Measurements from ENCODE around the gene PMAIP1. TPM values are rescaled to one million over a fixed set of nuclear protein-coding genes. Genes with fewer than 3 reads are reported as not detected.

PMAIP1 gene
- total RNA-seq, 4 donors from 2014 or later: 11.8 to 34.3 (median 20.8) TPM

DNA sequence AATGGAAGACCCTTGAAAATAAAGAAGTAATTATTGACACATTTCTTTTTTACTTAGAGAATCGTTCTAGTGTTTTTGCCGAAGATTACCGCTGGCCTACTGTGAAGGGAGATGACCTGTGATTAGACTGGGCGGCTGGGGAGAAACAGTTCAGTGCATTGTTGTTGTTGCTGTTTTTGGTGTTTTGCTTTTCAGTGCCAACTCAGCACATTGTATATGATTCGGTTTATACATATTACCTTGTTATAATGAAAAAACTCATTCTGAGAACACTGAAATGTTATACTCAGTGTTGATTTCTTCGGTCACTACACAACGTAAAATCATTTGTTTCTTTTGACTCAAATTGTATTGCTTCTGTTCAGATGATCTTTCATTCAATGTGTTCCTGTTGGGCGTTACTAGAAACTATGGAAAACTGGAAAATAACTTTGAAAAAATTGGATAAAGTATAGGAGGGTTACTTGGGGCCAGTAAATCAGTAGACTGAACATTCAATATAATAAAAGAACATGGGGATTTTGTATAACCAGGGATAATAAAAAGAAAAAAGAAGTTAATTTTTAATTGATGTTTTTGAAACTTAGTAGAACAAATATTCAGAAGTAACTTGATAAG, 3.3 kb downstream of the PMAIP1 start:
- TF ChIP-seq POLR2A (IDR thresholded peaks at IDR 0.05): no peak
- TF ChIP-seq, protein P1, sequence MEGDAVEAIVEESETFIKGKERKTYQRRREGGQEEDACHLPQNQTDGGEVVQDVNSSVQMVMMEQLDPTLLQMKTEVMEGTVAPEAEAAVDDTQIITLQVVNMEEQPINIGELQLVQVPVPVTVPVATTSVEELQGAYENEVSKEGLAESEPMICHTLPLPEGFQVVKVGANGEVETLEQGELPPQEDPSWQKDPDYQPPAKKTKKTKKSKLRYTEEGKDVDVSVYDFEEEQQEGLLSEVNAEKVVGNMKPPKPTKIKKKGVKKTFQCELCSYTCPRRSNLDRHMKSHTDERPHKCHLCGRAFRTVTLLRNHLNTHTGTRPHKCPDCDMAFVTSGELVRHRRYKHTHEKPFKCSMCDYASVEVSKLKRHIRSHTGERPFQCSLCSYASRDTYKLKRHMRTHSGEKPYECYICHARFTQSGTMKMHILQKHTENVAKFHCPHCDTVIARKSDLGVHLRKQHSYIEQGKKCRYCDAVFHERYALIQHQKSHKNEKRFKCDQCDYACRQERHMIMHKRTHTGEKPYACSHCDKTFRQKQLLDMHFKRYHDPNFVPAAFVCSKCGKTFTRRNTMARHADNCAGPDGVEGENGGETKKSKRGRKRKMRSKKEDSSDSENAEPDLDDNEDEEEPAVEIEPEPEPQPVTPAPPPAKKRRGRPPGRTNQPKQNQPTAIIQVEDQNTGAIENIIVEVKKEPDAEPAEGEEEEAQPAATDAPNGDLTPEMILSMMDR (IDR thresholded peaks at IDR 0.05): no peak
- intact Hi-C loops (cut with DNase I; ENCODE audit: low total_unique reads): no loop called here
- H3K4me3 ChIP-seq (ENCODE audit: low read depth, poor library complexity, severe bottlenecking): no peak overlapping the region
- WGBS, 2 donors: 76 to 86% methylated on average over 8 of the region's 8 CpGs
- no peak for DNase-seq (ENCODE audit: low spot score in 2 of 2)

DNA sequence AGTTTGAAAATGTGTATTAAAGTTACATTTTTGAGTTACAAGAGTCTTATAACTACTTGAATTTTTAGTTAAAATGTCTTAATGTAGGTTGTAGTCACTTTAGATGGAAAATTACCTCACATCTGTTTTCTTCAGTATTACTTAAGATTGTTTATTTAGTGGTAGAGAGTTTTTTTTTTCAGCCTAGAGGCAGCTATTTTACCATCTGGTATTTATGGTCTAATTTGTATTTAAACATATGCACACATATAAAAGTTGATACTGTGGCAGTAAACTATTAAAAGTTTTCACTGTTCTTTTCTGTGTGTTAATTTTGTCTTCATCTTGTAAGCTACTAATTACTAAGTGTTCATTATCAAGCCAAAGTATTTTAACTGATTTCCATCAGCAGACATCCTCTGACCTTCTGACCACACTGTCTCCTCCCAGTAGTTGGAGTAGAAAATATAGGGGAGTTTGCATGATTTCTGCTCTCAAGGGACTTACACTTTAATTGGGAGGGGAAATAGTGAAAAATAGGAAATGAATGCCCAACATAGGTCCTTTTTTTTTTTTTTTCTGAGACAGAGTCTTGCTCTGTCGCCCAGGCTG, 4.3 kb downstream of the PMAIP1 start:
- DNase-seq (ENCODE audit: low spot score in 2 of 2): no peak
- 48 to 66% methylated on average over 1 of the region's 1 CpG for WGBS, 2 donors
- H3K4me3 ChIP-seq (ENCODE audit: low read depth, poor library complexity, severe bottlenecking): no peak overlapping the region
- TF ChIP-seq, protein P1 (IDR thresholded peaks at IDR 0.05): no peak
- no peak for TF ChIP-seq POLR2A (IDR thresholded peaks at IDR 0.05)
- intact Hi-C loops (cut with DNase I; ENCODE audit: low total_unique reads): no loop called here

DNA sequence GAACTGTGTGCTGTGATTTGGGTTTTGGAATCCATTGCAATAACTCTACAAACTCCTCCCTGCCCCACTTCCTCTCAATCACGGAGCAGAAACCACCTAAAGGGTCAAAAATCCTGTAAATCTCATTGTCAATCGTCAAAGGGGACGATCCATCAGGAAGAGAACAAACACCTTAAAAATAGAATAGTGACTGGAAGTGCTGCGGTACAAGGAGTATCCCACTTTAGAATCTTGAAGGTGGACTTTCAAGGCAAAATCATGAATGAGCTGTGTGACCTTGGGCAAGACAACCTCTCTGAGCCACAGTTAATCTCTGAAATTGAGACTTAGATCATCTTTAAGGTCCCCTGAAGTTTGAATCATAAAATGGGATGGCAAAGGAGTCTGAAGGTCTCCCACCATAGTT, 5.9 kb downstream of the PMAIP1 start:
- intact Hi-C loops (cut with DNase I; ENCODE audit: low total_unique reads): no loop called here

DNA sequence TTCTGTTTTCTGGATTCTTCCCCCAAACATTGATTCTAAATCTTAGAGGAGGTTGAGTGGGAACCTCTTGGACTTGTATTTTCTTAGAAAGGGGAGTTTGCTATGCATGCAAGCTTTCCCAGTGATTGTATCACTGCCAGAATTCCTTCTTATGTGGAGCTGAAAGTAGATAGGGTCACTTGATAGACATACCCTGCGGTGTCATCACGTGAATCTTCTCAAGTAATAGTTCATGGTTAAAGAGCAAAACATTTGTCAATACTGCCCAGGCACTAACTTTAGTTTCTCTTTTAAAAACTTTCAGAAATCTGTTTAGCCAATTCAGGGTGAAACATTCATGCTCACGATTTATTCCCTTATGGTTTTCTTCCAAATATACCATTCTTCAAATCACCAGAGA, 6.4 kb downstream of the PMAIP1 start:
- intact Hi-C loops (cut with DNase I; ENCODE audit: low total_unique reads): no loop called here
- 85 to 88% methylated on average over 3 of the region's 3 CpGs for WGBS, 2 donors
- no peak for TF ChIP-seq POLR2A (IDR thresholded peaks at IDR 0.05)
- TF ChIP-seq, protein P1 (IDR thresholded peaks at IDR 0.05): no peak
- H3K4me3 ChIP-seq (ENCODE audit: low read depth, poor library complexity, severe bottlenecking): no peak overlapping the region
- no peak for DNase-seq (ENCODE audit: low spot score in 2 of 2)

More for the DNA sequence above, 5.9 kb downstream of the PMAIP1 start:
- TF ChIP-seq POLR2A (IDR thresholded peaks at IDR 0.05): no peak
- TF ChIP-seq, protein P1 (IDR thresholded peaks at IDR 0.05): no peak
- 75 to 81% methylated on average over 4 of the region's 4 CpGs for WGBS, 2 donors
- no peak overlapping the region for H3K4me3 ChIP-seq (ENCODE audit: low read depth, poor library complexity, severe bottlenecking)
- no peak for DNase-seq (ENCODE audit: low spot score in 2 of 2)

DNA sequence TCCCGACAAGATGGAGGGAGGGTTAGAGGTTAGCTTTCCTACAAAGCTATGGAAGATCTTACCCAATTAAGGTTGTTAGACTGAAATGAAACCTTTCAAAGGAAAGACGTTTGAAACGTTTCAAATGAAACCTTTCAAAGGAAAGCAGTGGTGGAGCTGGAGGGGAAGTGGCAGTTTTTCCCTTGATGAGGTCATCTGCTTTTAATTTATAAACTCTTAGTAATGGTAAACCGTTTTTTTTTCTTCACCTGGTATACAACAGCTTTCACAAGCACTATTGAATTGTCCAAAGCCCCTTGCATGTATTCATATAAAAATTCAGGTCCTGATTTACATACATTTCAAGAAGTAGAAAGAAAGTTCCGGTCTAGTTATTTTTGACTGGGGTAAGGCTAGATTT, 7.4 kb downstream of the PMAIP1 start:
- H3K4me3 ChIP-seq (ENCODE audit: low read depth, poor library complexity, severe bottlenecking): no peak overlapping the region
- intact Hi-C loops (cut with DNase I; ENCODE audit: low total_unique reads): no loop called here
- TF ChIP-seq, protein P1 (IDR thresholded peaks at IDR 0.05): no peak
- no peak for TF ChIP-seq POLR2A (IDR thresholded peaks at IDR 0.05)
- DNase-seq (ENCODE audit: low spot score in 2 of 2): no peak
- WGBS, 2 donors: 44 to 48% methylated on average over 5 of the region's 5 CpGs
